OCI-LY1 (cell line): Measurements from ENCODE around the gene LRRC9.

Experiments used
- H2AFZ ChIP-seq: fragments of 200-600 bp; sonication (generic), shearing (Covaris generic); 2 replicates; pipeline ENCODE4 v1.6.0; 2014; ENCODE audit warnings: antibody characterized with exemption, mild to moderate bottlenecking, low read length
- H3F3A ChIP-seq: fragments of 200-600 bp; sonication (generic), shearing (Covaris generic); 2 replicates; pipeline ENCODE4 v1.6.0; 2014; ENCODE audit warnings: mild to moderate bottlenecking, antibody characterized with exemption, low read length, moderate library complexity; ENCODE audit not compliant: insufficient read depth
- H3K27ac ChIP-seq: fragments of 200-600 bp; sonication (generic); 2 replicates; pipeline ENCODE4 v1.5.1; 2014; ENCODE audit warnings: low read length, mixed run types, mild to moderate bottlenecking, low read depth; ENCODE audit not compliant: poor library complexity, severe bottlenecking
- H3K27me3 ChIP-seq: fragments of 200-600 bp; sonication (generic); 2 replicates; pipeline ENCODE4 v1.6.0; 2014; ENCODE audit warnings: antibody characterized with exemption, mild to moderate bottlenecking, low read length, moderate library complexity; ENCODE audit not compliant: insufficient read depth
- H3K36me3 ChIP-seq: fragments of 200-600 bp; sonication (generic); 2 replicates; pipeline ENCODE4 v1.6.1; 2014; ENCODE audit warnings: mild to moderate bottlenecking, antibody characterized with exemption, low read length, moderate library complexity, mixed read lengths; ENCODE audit not compliant: insufficient read depth
- H3K4me1 ChIP-seq: fragments of 200-600 bp; sonication (generic); 2 replicates; pipeline ENCODE4 v1.5.1; 2014; ENCODE audit warnings: mild to moderate bottlenecking, low read length, moderate library complexity; ENCODE audit not compliant: insufficient read depth, severe bottlenecking
- H3K4me2 ChIP-seq: fragments of 200-600 bp; sonication (generic), shearing (Covaris generic); 2 replicates; pipeline ENCODE4 v1.6.1; 2014; ENCODE audit warnings: low read length
- H3K4me3 ChIP-seq: fragments of 200-600 bp; sonication (generic); 2 replicates; pipeline ENCODE4 v1.5.1; 2014; ENCODE audit warnings: low read length, low read depth, mild to moderate bottlenecking, mixed read lengths; ENCODE audit not compliant: poor library complexity, severe bottlenecking
- H3K79me2 ChIP-seq: fragments of 200-600 bp; shearing (Covaris generic); 2 replicates; pipeline ENCODE4 v1.6.1; 2016; ENCODE audit warnings: mixed run types, low read length, mixed read lengths; ENCODE audit not compliant: insufficient read depth
- H3K9ac ChIP-seq: fragments of 200-600 bp; sonication (generic), shearing (Covaris generic); 2 replicates; pipeline ENCODE4 v1.6.1; 2014; ENCODE audit warnings: mild to moderate bottlenecking, low read length, mixed read lengths
- H3K9me2 ChIP-seq: fragments of 200-600 bp; sonication (generic), shearing (Covaris generic); 2 replicates; pipeline ENCODE4 v1.6.1; 2014; ENCODE audit warnings: low read depth, mild to moderate bottlenecking, low read length, mixed read lengths
- H3K9me3 ChIP-seq: fragments of 200-600 bp; shearing (Covaris generic); 2 replicates; pipeline ENCODE4 v1.6.1; 2014; ENCODE audit warnings: low read length, mixed read lengths
- H4K20me1 ChIP-seq: fragments of 200-600 bp; sonication (generic), shearing (Covaris generic); 2 replicates; pipeline ENCODE4 v1.6.0; 2016; ENCODE audit warnings: mild to moderate bottlenecking, low read length; ENCODE audit not compliant: insufficient read depth
- CTCF ChIP-seq: fragments of 200-600 bp; sonication (generic), shearing (Covaris generic); IDR thresholded peaks from 2 replicates; pipeline ENCODE4 v1.5.1; 2017; ENCODE audit warnings: mild to moderate bottlenecking, antibody characterized with exemption, low read length, moderate library complexity, mixed read lengths
- EZH2 ChIP-seq: fragments of 200-600 bp; sonication (generic), shearing (Covaris generic); IDR thresholded peaks from 2 replicates; pipeline ENCODE4 v1.8.0; 2017; ENCODE audit warnings: borderline replicate concordance, mixed run types, mild to moderate bottlenecking, antibody characterized with exemption, low read length, moderate library complexity, mixed read lengths

LRRC9 gene

GRCh38 chr14:59959668-59960067 lies 39.7 kb downstream of the LRRC9 start:
- Histone ChIP-seq H3K9ac (no peak overlapping the region), H3K36me3 (no peaks in the 10 kb centered on the region), H3K4me3 (no peak overlapping the region), H3F3A (no peaks in the 10 kb centered on the region), H3K27me3 (no peaks in the 10 kb centered on the region), H3K9me2 (no peaks in the 10 kb centered on the region), H3K4me2 (no peak overlapping the region), H3K4me1 (peaks cover 10% of the 10 kb centered on the region), H3K9me3 (no peaks in the 10 kb centered on the region), H3K27ac (no peak overlapping the region), H2AFZ (0 out of 2 replicates have a peak overlapping the region, but pooled peaks have one; percentile 20), H3K79me2 (no peaks in the 10 kb centered on the region), H4K20me1 (no peaks in the 10 kb centered on the region)
- no peak for TF ChIP-seq CTCF
- TF ChIP-seq EZH2, result no peak

GRCh38 chr14:59961518-59962062 lies 41.6 kb downstream of the LRRC9 start:
- no peak overlapping the region for H3K4me3 ChIP-seq
- H3K4me1 ChIP-seq, result peaks cover 18% of the 10 kb centered on the region
- no peak overlapping the region for H2AFZ ChIP-seq
- no peak overlapping the region for H3K9ac ChIP-seq
- H3K27ac ChIP-seq, result no peak overlapping the region
- no peaks in the 10 kb centered on the region for H3K79me2 ChIP-seq
- no peaks in the 10 kb centered on the region for H4K20me1 ChIP-seq
- H3K9me2 ChIP-seq, result no peaks in the 10 kb centered on the region
- no peaks in the 10 kb centered on the region for H3K36me3 ChIP-seq
- no peaks in the 10 kb centered on the region for H3F3A ChIP-seq
- H3K9me3 ChIP-seq, result no peaks in the 10 kb centered on the region
- no peaks in the 10 kb centered on the region for H3K27me3 ChIP-seq
- TF ChIP-seq EZH2, result no peak
- TF ChIP-seq CTCF, result no peak
- no peak overlapping the region for H3K4me2 ChIP-seq

- no peak overlapping the region for H3K27ac ChIP-seq
- peak overlapping the region; percentile 74 for H3K4me2 ChIP-seq
- peaks cover 18% of the 10 kb centered on the region for H3K4me1 ChIP-seq
- no peaks in the 10 kb centered on the region for H3K27me3 ChIP-seq
- peak overlapping the region; percentile 60 for H3K4me3 ChIP-seq
- peak overlapping the region; percentile 0; the same call in 1 of the 2 replicates for H3K9ac ChIP-seq
- H3K36me3 ChIP-seq, result no peaks in the 10 kb centered on the region
- no peak for TF ChIP-seq CTCF
- TF ChIP-seq EZH2, result no peak
- H2AFZ ChIP-seq, result no peak overlapping the region
- no peaks in the 10 kb centered on the region for H4K20me1 ChIP-seq
- H3K9me2 ChIP-seq, result no peaks in the 10 kb centered on the region
- H3F3A ChIP-seq, result no peaks in the 10 kb centered on the region
- no peaks in the 10 kb centered on the region for H3K9me3 ChIP-seq
- H3K79me2 ChIP-seq, result no peaks in the 10 kb centered on the region
Observed at GRCh38 chr14:59964251-59965007, 44.5 kb downstream of the LRRC9 start.
